Measurements from ENCODE around the gene RPL10A. TPM values are rescaled to one million over a fixed set of nuclear protein-coding genes. Genes with fewer than 3 reads are reported as not detected.

The RPL10A gene
- total RNA-seq, 2 experiments from 2014 or later = 1,581 to 2,643 TPM

- intact Hi-C loops (cut with micrococcal nuclease; ENCODE audit: unreplicated experiment) = loop anchor here (10.0 kb wide), 1 partner anchor 968 kb away; no protein-coding TSS in a partner anchor
- Histone ChIP-seq H3K79me2 (ENCODE audit: insufficient read depth, low read depth, low read length) (peaks cover 12% of the 10 kb centered on the region; the same call in 1 of the 2 replicates), H3K4me3 (ENCODE audit: low read depth, low read length, poor library complexity, severe bottlenecking) (peak overlapping the region; percentile 85), H3K4me1 (ENCODE audit: insufficient read depth, low read length, poor library complexity, severe bottlenecking) (peaks cover 37% of the 10 kb centered on the region), H4K20me1 (ENCODE audit: insufficient read depth, low read length) (peaks cover 9% of the 10 kb centered on the region; the same call in 1 of the 2 replicates), H3K36me3 (ENCODE audit: insufficient read depth, low read length) (peaks cover 31% of the 10 kb centered on the region), H3K9me3 (ENCODE audit: low read length) (no peaks in the 10 kb centered on the region), H3K27ac (ENCODE audit: low read depth, low read length, poor library complexity, severe bottlenecking) (no peak overlapping the region), H3K4me2 (ENCODE audit: low read length) (peak overlapping the region; percentile 87), H2AFZ (ENCODE audit: low read length) (peak overlapping the region; percentile 34; the same call in 1 of the 2 replicates), H3K9me2 (ENCODE audit: insufficient read depth, low read length) (no peaks in the 10 kb centered on the region)
- TF ChIP-seq EZH2phosphoT487 (IDR thresholded peaks at IDR 0.05; ENCODE audit: borderline replicate concordance, low read depth, low read length) = no peak
- TF ChIP-seq, protein P1, sequence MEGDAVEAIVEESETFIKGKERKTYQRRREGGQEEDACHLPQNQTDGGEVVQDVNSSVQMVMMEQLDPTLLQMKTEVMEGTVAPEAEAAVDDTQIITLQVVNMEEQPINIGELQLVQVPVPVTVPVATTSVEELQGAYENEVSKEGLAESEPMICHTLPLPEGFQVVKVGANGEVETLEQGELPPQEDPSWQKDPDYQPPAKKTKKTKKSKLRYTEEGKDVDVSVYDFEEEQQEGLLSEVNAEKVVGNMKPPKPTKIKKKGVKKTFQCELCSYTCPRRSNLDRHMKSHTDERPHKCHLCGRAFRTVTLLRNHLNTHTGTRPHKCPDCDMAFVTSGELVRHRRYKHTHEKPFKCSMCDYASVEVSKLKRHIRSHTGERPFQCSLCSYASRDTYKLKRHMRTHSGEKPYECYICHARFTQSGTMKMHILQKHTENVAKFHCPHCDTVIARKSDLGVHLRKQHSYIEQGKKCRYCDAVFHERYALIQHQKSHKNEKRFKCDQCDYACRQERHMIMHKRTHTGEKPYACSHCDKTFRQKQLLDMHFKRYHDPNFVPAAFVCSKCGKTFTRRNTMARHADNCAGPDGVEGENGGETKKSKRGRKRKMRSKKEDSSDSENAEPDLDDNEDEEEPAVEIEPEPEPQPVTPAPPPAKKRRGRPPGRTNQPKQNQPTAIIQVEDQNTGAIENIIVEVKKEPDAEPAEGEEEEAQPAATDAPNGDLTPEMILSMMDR (conservative IDR thresholded peaks at IDR 0.05; ENCODE audit: low read length) = no peak
- BruUV-seq (replicated peaks) = TSS peak; percentile 81
- ChIA-PET CTCF (ENCODE audit: unreplicated experiment) (no interaction called here), POLR2A (interaction anchor here (0.5 to 1.0 kb wide), 2 partner anchors 14 to 108 kb away, joined by 3 read pairs; no protein-coding TSS in a partner anchor)
- DNase-seq (ENCODE audit: low spot score) = no peak
Measured at GRCh38 chr6:35453236-35453635, 15.0 kb upstream of the RPL10A start.

DNA sequence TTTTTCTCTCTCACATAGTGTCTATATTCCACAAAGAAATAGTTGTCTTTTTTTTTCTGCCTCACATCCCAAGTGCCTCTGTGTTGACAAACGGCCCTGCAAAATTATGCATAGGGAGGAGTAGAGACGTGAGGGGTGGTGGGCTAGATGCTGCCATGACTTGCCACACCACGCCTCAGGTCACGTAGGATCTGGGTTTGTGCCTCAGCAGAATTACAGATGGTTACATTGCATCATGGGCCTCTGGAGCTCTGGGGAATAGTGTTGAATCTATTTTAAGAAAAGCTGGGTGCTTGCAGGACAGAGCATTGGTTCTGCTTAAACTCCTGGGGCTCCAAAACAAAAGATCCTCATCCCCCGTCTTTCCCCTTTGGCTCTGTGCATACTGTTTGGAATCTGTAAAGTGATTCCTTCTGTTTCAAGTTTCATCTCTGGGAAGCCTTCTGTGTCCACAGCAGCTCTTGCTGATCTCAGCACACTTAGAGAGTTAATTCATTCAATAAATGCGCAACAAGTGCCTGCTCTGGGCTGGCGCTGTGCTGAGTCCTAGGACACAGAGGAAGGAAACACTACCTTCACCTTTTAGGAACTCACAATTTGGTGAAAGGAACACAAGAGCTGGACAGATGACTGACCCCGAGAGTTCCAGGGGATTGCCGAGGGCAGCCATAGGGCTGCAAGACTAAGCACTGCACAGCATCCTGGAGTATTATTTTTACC lies 13.7 kb upstream of the RPL10A start:
- H3K79me2 ChIP-seq (ENCODE audit: insufficient read depth, low read depth, low read length) = peaks cover 12% of the 10 kb centered on the region; the same call in 1 of the 2 replicates
- CTCF ChIA-PET (ENCODE audit: unreplicated experiment) = no interaction called here
- peaks cover 9% of the 10 kb centered on the region; the same call in 1 of the 2 replicates for H4K20me1 ChIP-seq (ENCODE audit: insufficient read depth, low read length)
- TF ChIP-seq, protein P1 (conservative IDR thresholded peaks at IDR 0.05; ENCODE audit: low read length) = no peak
- no peak for TF ChIP-seq EZH2phosphoT487 (IDR thresholded peaks at IDR 0.05; ENCODE audit: borderline replicate concordance, low read depth, low read length)
- H3K9me3 ChIP-seq (ENCODE audit: low read length) = no peaks in the 10 kb centered on the region
- no peak for DNase-seq (ENCODE audit: low spot score)
- intact Hi-C loops (cut with micrococcal nuclease; ENCODE audit: unreplicated experiment) = loop anchor here (10.0 kb wide), 1 partner anchor 970 kb away; no protein-coding TSS in a partner anchor
- H3K4me2 ChIP-seq (ENCODE audit: low read length) = peak overlapping the region; percentile 87
- H3K36me3 ChIP-seq (ENCODE audit: insufficient read depth, low read length) = peaks cover 43% of the 10 kb centered on the region
- H3K4me1 ChIP-seq (ENCODE audit: insufficient read depth, low read length, poor library complexity, severe bottlenecking) = peaks cover 37% of the 10 kb centered on the region
- no peak overlapping the region for H2AFZ ChIP-seq (ENCODE audit: low read length)
- H3K27ac ChIP-seq (ENCODE audit: low read depth, low read length, poor library complexity, severe bottlenecking) = no peak overlapping the region
- POLR2A ChIA-PET = interaction anchor here (1.1 kb wide), 1 partner anchor 17 kb away, joined by 3 read pairs; no protein-coding TSS in a partner anchor
- BruUV-seq (replicated peaks) = no TSS peak
- no peaks in the 10 kb centered on the region for H3K9me2 ChIP-seq (ENCODE audit: insufficient read depth, low read length)
- no peak overlapping the region for H3K4me3 ChIP-seq (ENCODE audit: low read depth, low read length, poor library complexity, severe bottlenecking)

- DNase-seq (ENCODE audit: low spot score) = no peak
- peaks cover 70% of the 10 kb centered on the region for H3K36me3 ChIP-seq (ENCODE audit: insufficient read depth, low read length)
- no peak overlapping the region for H3K4me2 ChIP-seq (ENCODE audit: low read length)
- H4K20me1 ChIP-seq (ENCODE audit: insufficient read depth, low read length) = peaks cover 6% of the 10 kb centered on the region; the same call in 1 of the 2 replicates
- CTCF ChIA-PET (ENCODE audit: unreplicated experiment) = no interaction called here
- H3K9me2 ChIP-seq (ENCODE audit: insufficient read depth, low read length) = no peaks in the 10 kb centered on the region
- TF ChIP-seq, protein P1 (conservative IDR thresholded peaks at IDR 0.05; ENCODE audit: low read length) = no peak
- no peak for TF ChIP-seq EZH2phosphoT487 (IDR thresholded peaks at IDR 0.05; ENCODE audit: borderline replicate concordance, low read depth, low read length)
- intact Hi-C loops (cut with micrococcal nuclease; ENCODE audit: unreplicated experiment) = loop anchor here (10.0 kb wide), 1 partner anchor 973 kb away; no protein-coding TSS in a partner anchor
- H2AFZ ChIP-seq (ENCODE audit: low read length) = no peak overlapping the region
- H3K27ac ChIP-seq (ENCODE audit: low read depth, low read length, poor library complexity, severe bottlenecking) = no peak overlapping the region
- no peaks in the 10 kb centered on the region for H3K9me3 ChIP-seq (ENCODE audit: low read length)
- BruUV-seq (replicated peaks) = no TSS peak
- peaks cover 26% of the 10 kb centered on the region for H3K4me1 ChIP-seq (ENCODE audit: insufficient read depth, low read length, poor library complexity, severe bottlenecking)
- peaks cover 9% of the 10 kb centered on the region; the same call in 1 of the 2 replicates for H3K79me2 ChIP-seq (ENCODE audit: insufficient read depth, low read depth, low read length)
- H3K4me3 ChIP-seq (ENCODE audit: low read depth, low read length, poor library complexity, severe bottlenecking) = no peak overlapping the region
- POLR2A ChIA-PET = no interaction called here
Measured at GRCh38 chr6:35457907-35458306, 10.3 kb upstream of the RPL10A start.
